Retinal pigment epithelial cell (primary cell): ENCODE data around the gene ZNF667.

Experiments used
- DNase-seq: peaks from one replicate; pipeline ENCODE4 v3.0.0-alpha.2; 2010; ENCODE audit warnings: low read depth
- H3K4me3 ChIP-seq: 2 replicates; pipeline ENCODE4 v1.5.1; 2011; ENCODE audit warnings: mild to moderate bottlenecking, low read length, control low read depth, moderate library complexity
- TF ChIP-seq, protein P1 (sequence below): conservative IDR thresholded peaks from 2 replicates; pipeline ENCODE4 v1.5.1; 2011; ENCODE audit warnings: low read depth, low read length, control low read depth, inconsistent platforms

Gene ZNF667

DNA sequence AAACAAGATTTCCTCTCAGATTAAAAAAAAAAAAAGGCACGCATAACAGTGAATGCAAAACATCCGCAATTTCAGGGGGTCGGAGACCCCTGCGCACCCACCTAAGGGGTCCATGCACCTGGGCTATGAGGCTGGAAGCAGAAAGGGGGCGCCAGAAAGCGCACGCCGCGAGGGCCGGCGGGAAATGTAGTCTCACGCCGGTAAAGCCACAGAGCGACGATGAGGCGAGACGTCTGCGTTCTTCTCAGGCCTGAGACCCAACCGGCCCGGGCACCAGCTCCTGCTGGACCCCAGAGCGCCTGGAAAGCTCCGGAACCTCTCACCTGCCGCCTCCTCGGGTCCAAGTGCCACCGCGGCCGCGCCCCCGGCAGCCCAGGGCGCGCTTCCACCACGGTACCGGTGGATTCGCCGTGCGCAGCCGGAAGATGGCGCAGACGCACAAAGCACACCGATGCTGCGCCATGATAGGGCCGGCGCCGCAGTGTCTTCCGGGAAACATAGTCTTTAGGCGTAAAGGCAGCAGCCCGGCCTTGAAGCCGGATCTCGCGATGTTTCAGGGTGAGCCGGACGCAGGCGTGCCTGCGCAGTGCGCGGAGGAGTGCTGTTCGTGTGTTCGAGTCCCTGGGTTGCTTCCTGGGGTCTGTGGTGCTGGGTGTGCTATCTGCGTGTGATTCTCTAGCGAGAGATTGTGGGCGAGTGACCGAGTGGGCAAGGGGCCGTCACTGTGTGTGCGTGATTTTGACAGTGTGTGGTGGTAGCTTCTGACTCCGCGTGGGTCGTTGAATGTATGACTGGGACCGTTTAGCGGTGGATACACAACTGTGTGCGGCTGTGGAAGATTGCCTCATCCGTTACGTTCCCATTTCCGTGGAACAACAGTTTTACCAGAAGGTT is 83.8 kb downstream of the ZNF667 start, which contains the start of gene ZNF582:
Gene ZNF582, minus strand, starts transcription at position 416 of the 894 bp plus-strand sequence. CDS start 1,782 bp downstream, outside the sequence.
- TF ChIP-seq, protein P1, sequence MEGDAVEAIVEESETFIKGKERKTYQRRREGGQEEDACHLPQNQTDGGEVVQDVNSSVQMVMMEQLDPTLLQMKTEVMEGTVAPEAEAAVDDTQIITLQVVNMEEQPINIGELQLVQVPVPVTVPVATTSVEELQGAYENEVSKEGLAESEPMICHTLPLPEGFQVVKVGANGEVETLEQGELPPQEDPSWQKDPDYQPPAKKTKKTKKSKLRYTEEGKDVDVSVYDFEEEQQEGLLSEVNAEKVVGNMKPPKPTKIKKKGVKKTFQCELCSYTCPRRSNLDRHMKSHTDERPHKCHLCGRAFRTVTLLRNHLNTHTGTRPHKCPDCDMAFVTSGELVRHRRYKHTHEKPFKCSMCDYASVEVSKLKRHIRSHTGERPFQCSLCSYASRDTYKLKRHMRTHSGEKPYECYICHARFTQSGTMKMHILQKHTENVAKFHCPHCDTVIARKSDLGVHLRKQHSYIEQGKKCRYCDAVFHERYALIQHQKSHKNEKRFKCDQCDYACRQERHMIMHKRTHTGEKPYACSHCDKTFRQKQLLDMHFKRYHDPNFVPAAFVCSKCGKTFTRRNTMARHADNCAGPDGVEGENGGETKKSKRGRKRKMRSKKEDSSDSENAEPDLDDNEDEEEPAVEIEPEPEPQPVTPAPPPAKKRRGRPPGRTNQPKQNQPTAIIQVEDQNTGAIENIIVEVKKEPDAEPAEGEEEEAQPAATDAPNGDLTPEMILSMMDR = peak; percentile 84
- H3K4me3 ChIP-seq = peak within 1 kb of the TSS; percentile 84
- peak; percentile 88 for DNase-seq
